GM12878 (cell line): ENCODE data around the gene HNRNPDL. TPM values are rescaled to one million over a fixed set of nuclear protein-coding genes. Genes with fewer than 3 reads are reported as not detected.
"Not testable (repeated sequence)": the region's sequence is repeated elsewhere in the genome, so short reads cannot be mapped to it uniquely, and the experiment has no call there.

Experiments used
- ATAC-seq: fragments of 200-7000 bp; cut with Tn5 transposase; 3 replicates; pipeline ENCODE4 v1.9.1; 2020; ENCODE audit warnings: mild to moderate bottlenecking, moderate library complexity
- BruUV-seq: library from RNA; stranded (reverse); fragments of 400-500 nt; replicated peaks from 2 replicates; lab custom pipeline; 2021; lab: Mats Ljungman, UMichigan
- CTCF ChIA-PET: fragments of 300-600 bp; sonication (Branson Sonifier 250); formaldehyde crosslinking; extraction: SDS; loops from one replicate; lab custom pipeline; 2021; ENCODE audit warnings: inconsistent platforms; lab: Yijun Ruan, JAX
- POLR2A ChIA-PET: fragments of 350-600 bp; formaldehyde crosslinking; extraction: SDS; loops from one replicate; lab custom pipeline; 2021; ENCODE audit warnings: inconsistent platforms; lab: Charles Lee
- RAD21 ChIA-PET: fragments of 300-600 bp; sonication (Branson Sonifier 250); formaldehyde crosslinking; loops from one replicate; lab custom pipeline; 2023; ENCODE audit warnings: antibody characterized with exemption; ENCODE audit not compliant: unreplicated experiment; lab: Charles Lee
- SMC1A ChIA-PET: fragments of 300-600 bp; sonication (Branson Sonifier 250); formaldehyde crosslinking; loops from one replicate; lab custom pipeline; 2023; ENCODE audit not compliant: unreplicated experiment, uncharacterized antibody; lab: Charles Lee
- DNase-seq: peaks from one replicate; pipeline ENCODE4 v3.0.0-alpha.2; 2011; ENCODE audit warnings: low read depth, low spot score
- FAIRE-seq: peaks from 3 replicates; lab custom pipeline; 2011; peaks lifted over from hg19 to GRCh38; lab: Jason Lieb, UNC
- H2AFZ ChIP-seq: 2 replicates; pipeline ENCODE4 v1.6.0; 2011; ENCODE audit warnings: low read depth, low read length, control low read depth; ENCODE audit not compliant: control insufficient read depth
- H3K27ac ChIP-seq: 2 replicates; pipeline ENCODE4 v1.5.1; 2011; ENCODE audit warnings: control low read depth; ENCODE audit not compliant: control insufficient read depth, insufficient read depth
- H3K27me3 ChIP-seq, 2 experiments: replicated peaks in 1 of 2; 2 replicates each; pipeline versions ENCODE4 v1.6.0 to v1.6.1; 2011; ENCODE audit warnings: low read length in 1 of 2; ENCODE audit not compliant: control insufficient read depth in 2 of 2, insufficient read depth in 2 of 2
- H3K36me3 ChIP-seq, 2 experiments: 2 replicates each; pipeline ENCODE4 v1.5.1; 2011; ENCODE audit warnings: low read length in 1 of 2; ENCODE audit not compliant: control insufficient read depth in 2 of 2, insufficient read depth in 2 of 2
- H3K4me1 ChIP-seq: 2 replicates; pipeline ENCODE4 v1.6.1; 2011; ENCODE audit warnings: mild to moderate bottlenecking, low read length, moderate library complexity, mixed read lengths; ENCODE audit not compliant: control insufficient read depth, insufficient read depth
- H3K4me2 ChIP-seq: 2 replicates; pipeline ENCODE4 v1.6.0; 2011; ENCODE audit warnings: control low read depth; ENCODE audit not compliant: control insufficient read depth, insufficient read depth
- H3K4me3 ChIP-seq: fragments of 200-600 bp; sonication (generic); 2 replicates; pipeline ENCODE4 v1.5.1; 2016
- H3K79me2 ChIP-seq: 2 replicates; pipeline ENCODE4 v1.6.0; 2011; ENCODE audit warnings: low read length; ENCODE audit not compliant: control insufficient read depth, insufficient read depth
- H3K9ac ChIP-seq: 2 replicates; pipeline ENCODE4 v1.8.0; 2011; ENCODE audit warnings: low read length, control low read depth, mixed read lengths; ENCODE audit not compliant: control insufficient read depth, insufficient read depth
- H3K9me3 ChIP-seq: replicated peaks from 3 replicates; pipeline ENCODE4 v1.5.1; 2011; ENCODE audit warnings: mild to moderate bottlenecking, low read length; ENCODE audit not compliant: control insufficient read depth, insufficient read depth
- H4K20me1 ChIP-seq: 2 replicates; pipeline ENCODE4 v1.6.0; 2011; ENCODE audit not compliant: control insufficient read depth, insufficient read depth
- CBX3 ChIP-seq: fragments of 200-600 bp; sonication (generic); IDR thresholded peaks from 2 replicates; pipeline ENCODE4 v1.6.1; 2016; ENCODE audit warnings: low read depth, borderline replicate concordance
- E4F1 ChIP-seq: fragments of 450-650 bp; IDR thresholded peaks from 2 replicates; pipeline ENCODE4 v1.6.1; 2018; ENCODE audit warnings: borderline replicate concordance, mild to moderate bottlenecking; ENCODE audit not compliant: partially characterized antibody
- POLR2AphosphoS2 ChIP-seq: IDR thresholded peaks from 2 replicates; pipeline ENCODE4 v1.6.1; 2011; ENCODE audit warnings: low read depth, mild to moderate bottlenecking, low read length, improper control_type of control experiment, moderate library complexity
- PRDM15 ChIP-seq: fragments of 450-650 bp; formaldehyde crosslinking; IDR thresholded peaks from 2 replicates; pipeline ENCODE4 v1.4.0; 2020; ENCODE audit warnings: mild to moderate bottlenecking, moderate library complexity
- RUNX3 ChIP-seq: IDR thresholded peaks from 2 replicates; pipeline ENCODE4 v1.6.1; 2012; ENCODE audit warnings: low read length, inconsistent platforms
- SPI1 ChIP-seq: IDR thresholded peaks from 2 replicates; pipeline ENCODE4 v1.6.1; 2011; ENCODE audit warnings: low read depth, mild to moderate bottlenecking, low read length, moderate library complexity, borderline replicate concordance; ENCODE audit not compliant: insufficient read depth
- ZNF217 ChIP-seq: fragments of 450-650 bp; IDR thresholded peaks from 2 replicates; pipeline ENCODE4 v1.6.1; 2017; ENCODE audit warnings: antibody characterized with exemption, mild to moderate bottlenecking
- ZNF592 ChIP-seq: fragments of 450-650 bp; IDR thresholded peaks from 2 replicates; pipeline ENCODE4 v1.6.1; 2017; ENCODE audit warnings: mild to moderate bottlenecking, moderate library complexity
- WGBS: methylation state at CpG from one replicate; pipeline ENCODE4 v1.1.6; 2016; ENCODE audit warnings: low lambda C conversion rate; ENCODE audit not compliant: insufficient replicate concordance, insufficient coverage; ENCODE audit errors: missing lambda C conversion rate; 5-methylcytosine and 5-hydroxymethylcytosine counted together
- in situ Hi-C: fragments of 300-500 bp; cut with MboI; formaldehyde crosslinking; loops from 9 replicates; pipeline ENCODE4 v1.14.3; 2018; ENCODE audit warnings: mixed read lengths
- intact Hi-C: fragments of 100-400 bp; cut with micrococcal nuclease; formaldehyde crosslinking; loops from one replicate; pipeline ENCODE4 v1.14.2; 2022; ENCODE audit not compliant: unreplicated experiment
- polyA plus RNA-seq, 11 experiments: library from polyadenylated mRNA; depleted of rRNA in 4 of 11; unstranded in 6 of 11; stranded (reverse) in 5 of 11; fragments of >200 nt; fragmentation: Nextera tagmentation in 4 of 11; fragmentation: Illumina TruSeq in 1 of 11; extraction: Ambion mirVana in 4 of 11; extraction: Trizol in 1 of 11; gene quantifications; 1 replicate in 1 of 11; 2 replicates in 10 of 11; pipeline versions ENCODE4 v1.2.1 to v1.2.3, GENCODE V29; 2011 to 2016; ENCODE audit warnings: inconsistent platforms in 2 of 11, missing spikeins in 2 of 11, low read depth in 1 of 11
- total RNA-seq, 4 experiments: library from RNA; depleted of rRNA in 3 of 4; stranded (reverse); fragments of >200 nt in 3 of 4; fragmentation: Illumina TruSeq in 1 of 4; extraction: Trizol in 1 of 4; gene quantifications; 2 replicates each; pipeline versions ENCODE4 v1.2.1 to v1.2.3, GENCODE V29; 2013 to 2021

Gene HNRNPDL
- total and polyA plus RNA-seq, 10 of the 15 experiments (the other 5 are each of a cell fraction or from before 2014, with no cell fraction given): 217 to 510 (median 345) TPM

GRCh38 chr4:82479562-82479961, 49.3 kb upstream of the HNRNPDL start (continued):
- TF ChIP-seq PRDM15 (CRISPR knock-in tag): no peak
- no peak for TF ChIP-seq ZNF592
- no peak for TF ChIP-seq ZNF217
- TF ChIP-seq E4F1: no peak
- TF ChIP-seq POLR2AphosphoS2: no peak
- no peak for TF ChIP-seq CBX3
- TF ChIP-seq SPI1: no peak
- no peak for TF ChIP-seq RUNX3

GRCh38 chr4:82477469-82477868, 47.2 kb upstream of the HNRNPDL start:
- in situ Hi-C loops, RAD21 ChIA-PET, SMC1A ChIA-PET, H3K9ac ChIP-seq, ATAC-seq, CTCF ChIA-PET, H3K36me3 ChIP-seq, DNase-seq, H3K27ac ChIP-seq, intact Hi-C loops, H3K9me3 ChIP-seq, H3K79me2 ChIP-seq, H3K27me3 ChIP-seq, H3K4me1 ChIP-seq, BruUV-seq, H3K4me2 ChIP-seq, H2AFZ ChIP-seq, H4K20me1 ChIP-seq, FAIRE-seq, POLR2A ChIA-PET, H3K4me3 ChIP-seq: not testable (repeated sequence)
- WGBS: 95% methylated on average over 9 of the region's 9 CpGs
